IPS-18a (cell line): ENCODE measurements around the gene WNT9A.
"Not testable (repeated sequence)": the region's sequence is repeated elsewhere in the genome, so short reads cannot be mapped to it uniquely, and the experiment has no call there.

Experiments used
- H3K27ac ChIP-seq: one replicate; pipeline ENCODE4 v1.5.1; 2013; ENCODE audit warnings: low read length
- H3K27me3 ChIP-seq: one replicate; pipeline ENCODE4 v1.6.1; 2013; ENCODE audit warnings: mild to moderate bottlenecking, low read length; ENCODE audit not compliant: control insufficient read depth, insufficient read depth
- H3K36me3 ChIP-seq: one replicate; pipeline ENCODE4 v1.6.1; 2013; ENCODE audit warnings: low read depth, low read length; ENCODE audit not compliant: control insufficient read depth
- H3K4me1 ChIP-seq: one replicate; pipeline ENCODE4 v1.6.1; 2013; ENCODE audit warnings: low read depth, low read length; ENCODE audit not compliant: control insufficient read depth
- H3K4me3 ChIP-seq: one replicate; pipeline ENCODE4 v1.5.1; 2013; ENCODE audit warnings: low read length
- H3K9ac ChIP-seq: one replicate; pipeline ENCODE4 v1.6.1; 2013; ENCODE audit warnings: mild to moderate bottlenecking, low read length, moderate library complexity
- H3K9me3 ChIP-seq: one replicate; pipeline ENCODE4 v1.6.1; 2013; ENCODE audit warnings: low read depth, low read length; ENCODE audit not compliant: control insufficient read depth

WNT9A gene, protein sequence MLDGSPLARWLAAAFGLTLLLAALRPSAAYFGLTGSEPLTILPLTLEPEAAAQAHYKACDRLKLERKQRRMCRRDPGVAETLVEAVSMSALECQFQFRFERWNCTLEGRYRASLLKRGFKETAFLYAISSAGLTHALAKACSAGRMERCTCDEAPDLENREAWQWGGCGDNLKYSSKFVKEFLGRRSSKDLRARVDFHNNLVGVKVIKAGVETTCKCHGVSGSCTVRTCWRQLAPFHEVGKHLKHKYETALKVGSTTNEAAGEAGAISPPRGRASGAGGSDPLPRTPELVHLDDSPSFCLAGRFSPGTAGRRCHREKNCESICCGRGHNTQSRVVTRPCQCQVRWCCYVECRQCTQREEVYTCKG

DNA sequence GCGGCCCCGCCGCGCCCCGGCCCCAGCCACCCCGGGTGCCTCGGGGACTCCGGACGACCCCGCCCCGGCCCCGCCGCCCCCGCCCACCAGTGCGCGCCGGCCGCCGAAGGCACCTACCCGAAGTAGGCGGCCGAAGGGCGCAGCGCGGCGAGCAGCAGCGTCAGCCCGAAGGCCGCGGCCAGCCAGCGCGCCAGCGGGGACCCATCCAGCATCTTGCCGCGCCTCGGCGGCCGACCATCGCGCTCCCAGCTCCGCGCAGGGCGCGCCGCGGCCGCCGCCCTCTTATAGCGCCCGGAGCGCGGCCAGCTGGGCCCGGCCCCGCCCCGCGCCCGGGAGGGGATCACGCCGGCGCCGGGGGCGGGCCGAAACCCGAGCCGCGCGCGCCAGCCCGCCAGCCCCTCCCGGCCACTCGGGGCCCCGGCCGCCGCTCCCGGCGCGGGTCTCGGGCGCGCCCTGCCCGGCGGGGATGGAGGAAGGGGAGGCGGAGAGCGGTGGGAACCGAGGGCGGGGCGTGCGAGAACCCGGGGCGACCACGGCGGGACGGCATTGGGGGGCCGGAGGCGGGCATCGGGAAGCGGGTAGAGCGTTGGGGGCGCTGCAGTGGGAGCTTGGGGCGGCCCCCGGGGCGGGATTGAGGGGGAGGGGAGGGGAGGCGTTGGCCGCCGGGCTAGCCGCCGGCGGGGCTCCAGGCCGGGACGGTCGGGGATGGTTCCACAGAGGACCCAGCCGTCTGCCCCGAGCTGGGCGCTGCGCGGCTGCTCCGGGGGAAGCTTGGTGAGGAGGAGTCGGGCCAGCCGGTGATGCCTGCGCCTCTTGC lies at the start of gene WNT9A:
WNT9A (minus strand) TSS at position 257 of the 817 bp plus-strand sequence; CDS start at position 212, 45 bp downstream.
- no peak within 1 kb of the TSS for H3K27ac ChIP-seq
- H3K4me1 ChIP-seq, result peaks cover 4% of the 10 kb centered on the region
- peak within 1 kb of the TSS; percentile 75 for H3K4me3 ChIP-seq
- no peaks in the 10 kb centered on the region for H3K36me3 ChIP-seq
- H3K9ac ChIP-seq, result peak within 1 kb of the TSS; percentile 52
- H3K9me3 ChIP-seq, result no peaks in the 10 kb centered on the region
- H3K27me3 ChIP-seq, result peaks cover 26% of the 10 kb centered on the region

DNA sequence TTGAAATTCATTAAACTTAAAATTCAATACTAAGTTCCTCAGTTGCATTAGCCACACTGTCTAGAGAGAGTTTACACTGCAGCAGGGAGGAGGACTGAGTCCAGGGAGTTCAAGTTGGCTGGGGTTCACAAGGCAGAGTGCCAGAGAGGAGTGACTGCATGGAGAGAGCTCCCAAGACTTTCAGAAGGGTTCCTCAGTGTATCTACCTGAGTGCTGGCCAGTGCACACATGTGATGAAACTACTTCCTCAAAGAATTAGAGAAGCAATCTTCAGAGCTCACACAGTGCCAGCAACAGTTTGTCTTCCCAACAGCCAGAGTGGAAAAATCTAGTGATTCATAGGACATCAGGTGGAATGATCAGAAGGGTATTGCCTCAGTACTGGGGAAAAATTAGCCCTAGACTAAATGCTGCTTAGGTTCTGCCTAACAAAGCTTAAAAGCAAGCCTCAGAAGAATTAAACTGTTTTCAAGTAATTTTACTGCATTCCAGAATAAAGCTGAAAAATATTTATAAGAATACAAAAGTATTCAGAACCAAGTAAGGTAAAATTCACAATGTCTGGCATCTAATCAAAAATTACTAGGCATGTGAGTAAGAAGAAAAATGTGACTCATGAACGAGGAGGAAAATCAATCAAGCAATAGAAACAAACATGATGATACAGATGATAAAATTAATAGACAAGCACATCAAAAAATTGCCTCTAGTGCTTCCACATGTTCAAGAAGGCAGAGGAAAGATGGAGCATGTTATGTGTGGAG lies 48.6 kb upstream of the WNT9A start:
- Histone ChIP-seq H3K4me1 (no peaks in the 10 kb centered on the region), H3K36me3 (no peaks in the 10 kb centered on the region), H3K9ac (no peak overlapping the region), H3K9me3 (no peaks in the 10 kb centered on the region), H3K27ac (no peak overlapping the region), H3K27me3 (peaks cover 16% of the 10 kb centered on the region), H3K4me3 (no peak overlapping the region)

DNA sequence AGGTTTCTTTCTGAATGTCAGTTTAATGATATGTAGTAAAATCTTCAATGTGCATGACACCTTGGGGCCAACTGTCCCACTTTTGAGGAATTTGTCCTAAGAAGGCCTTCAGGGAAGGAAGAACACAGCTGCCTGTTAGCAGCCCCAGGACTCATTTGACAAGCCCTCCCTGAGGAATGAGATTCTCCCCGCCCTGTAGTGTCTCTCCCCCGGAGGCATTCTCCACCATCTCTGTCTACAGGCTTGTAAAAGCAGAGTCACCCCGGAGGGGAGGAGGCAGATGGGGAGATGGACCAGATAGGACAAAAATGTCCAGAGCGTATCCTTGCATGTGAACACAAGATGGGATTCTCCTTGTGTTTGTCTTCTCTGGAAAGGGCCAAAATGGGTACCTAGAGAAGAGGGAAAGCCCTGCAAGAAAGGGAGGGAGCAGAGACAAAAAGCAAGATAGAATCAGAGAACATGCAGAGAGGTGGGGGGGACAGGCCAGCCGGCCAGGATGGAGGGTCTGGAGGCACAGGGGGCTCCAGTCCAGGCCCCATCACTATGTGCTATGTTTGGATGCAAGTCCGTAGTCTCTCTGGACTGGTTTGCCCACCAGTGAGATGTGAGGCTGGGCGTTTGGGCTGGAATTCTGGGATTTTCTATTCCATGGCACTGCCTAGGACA lies 47.0 kb upstream of the WNT9A start:
- no peaks in the 10 kb centered on the region for H3K4me1 ChIP-seq
- no peaks in the 10 kb centered on the region for H3K9me3 ChIP-seq
- no peak overlapping the region for H3K4me3 ChIP-seq
- H3K27me3 ChIP-seq, result no peaks in the 10 kb centered on the region
- no peak overlapping the region for H3K9ac ChIP-seq
- no peak overlapping the region for H3K27ac ChIP-seq
- no peaks in the 10 kb centered on the region for H3K36me3 ChIP-seq

- Histone ChIP-seq H3K9ac (no peak overlapping the region), H3K4me3 (no peak overlapping the region), H3K9me3 (no peaks in the 10 kb centered on the region), H3K27ac (no peak overlapping the region), H3K27me3 (no peaks in the 10 kb centered on the region), H3K4me1 (no peaks in the 10 kb centered on the region), H3K36me3 (no peaks in the 10 kb centered on the region)
Measured at GRCh38 chr1:227987181-227987580, 39.4 kb upstream of the WNT9A start.

DNA sequence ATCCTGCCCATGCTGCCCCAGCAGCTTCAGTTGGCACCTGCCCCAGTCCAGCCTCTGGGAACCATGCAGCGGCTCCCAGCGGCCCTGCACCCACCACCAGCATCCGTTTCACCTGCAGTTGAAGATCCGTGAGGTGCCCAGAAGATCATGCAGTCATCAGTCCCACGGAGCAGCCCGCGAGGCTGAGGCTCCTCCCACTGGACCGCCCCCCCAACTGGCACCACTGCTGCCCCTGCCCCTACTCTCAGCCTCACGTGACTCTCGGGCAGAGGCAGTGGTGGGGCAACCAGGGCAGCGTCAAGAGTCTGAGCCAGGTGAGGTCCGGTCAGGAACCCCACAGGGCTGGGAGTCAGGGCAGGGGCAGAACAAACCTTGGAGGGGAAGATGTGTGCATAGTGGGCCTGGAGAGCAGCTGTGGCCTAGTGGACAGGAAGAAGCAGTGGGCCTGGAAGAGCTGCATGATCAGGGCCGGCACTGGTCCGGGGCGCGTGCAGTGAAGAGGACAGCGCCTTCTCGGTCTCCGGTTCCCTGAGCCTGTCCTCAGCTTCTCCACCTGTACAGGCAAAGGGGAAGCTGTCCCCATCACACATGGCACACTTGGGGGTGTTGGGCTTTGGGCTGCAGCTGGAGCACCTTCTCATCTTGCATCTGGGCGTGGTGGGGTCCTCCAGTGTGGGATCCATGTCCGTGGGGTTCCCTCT lies 28.0 kb upstream of the WNT9A start:
- H3K4me1 ChIP-seq, H3K4me3 ChIP-seq, H3K9ac ChIP-seq, H3K9me3 ChIP-seq, H3K27me3 ChIP-seq, H3K27ac ChIP-seq, H3K36me3 ChIP-seq: not testable (repeated sequence)

GRCh38 chr1:227973724-227974288 lies 26.1 kb upstream of the WNT9A start:
- H3K9ac ChIP-seq, H3K36me3 ChIP-seq, H3K9me3 ChIP-seq, H3K27me3 ChIP-seq, H3K4me3 ChIP-seq, H3K27ac ChIP-seq, H3K4me1 ChIP-seq: not testable (repeated sequence)

GRCh38 chr1:227972843-227973374 lies 25.2 kb upstream of the WNT9A start:
- not testable (repeated sequence) for H3K9me3 ChIP-seq, H3K27ac ChIP-seq, H3K9ac ChIP-seq, H3K4me3 ChIP-seq, H3K27me3 ChIP-seq, H3K4me1 ChIP-seq, H3K36me3 ChIP-seq

DNA sequence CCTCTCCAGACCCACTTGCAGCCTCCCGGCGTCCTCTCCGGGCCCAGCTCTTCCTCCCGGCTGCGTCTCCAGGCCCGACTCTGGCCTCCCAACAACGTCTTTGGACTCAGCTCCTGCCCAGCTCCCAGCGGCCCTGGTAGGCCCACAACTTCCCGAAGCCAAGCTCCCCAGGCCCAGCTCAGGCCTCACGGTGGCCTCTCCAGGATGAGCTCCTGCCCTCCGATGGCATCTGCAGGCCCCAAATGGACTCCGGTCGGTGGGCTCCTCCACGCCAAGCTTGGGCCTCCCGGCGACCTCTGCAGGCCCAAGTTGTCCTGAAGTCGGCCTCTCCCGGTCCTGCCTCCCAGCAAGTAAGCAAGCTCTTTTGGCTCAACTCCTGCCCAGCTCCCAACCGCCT lies 24.5 kb upstream of the WNT9A start:
- not testable (repeated sequence) for H3K27me3 ChIP-seq, H3K4me1 ChIP-seq, H3K27ac ChIP-seq, H3K4me3 ChIP-seq, H3K36me3 ChIP-seq, H3K9ac ChIP-seq, H3K9me3 ChIP-seq

GRCh38 chr1:227971643-227972282 lies 24.0 kb upstream of the WNT9A start:
- H3K27me3 ChIP-seq, H3K9ac ChIP-seq, H3K36me3 ChIP-seq, H3K27ac ChIP-seq, H3K9me3 ChIP-seq, H3K4me1 ChIP-seq, H3K4me3 ChIP-seq: not testable (repeated sequence)

DNA sequence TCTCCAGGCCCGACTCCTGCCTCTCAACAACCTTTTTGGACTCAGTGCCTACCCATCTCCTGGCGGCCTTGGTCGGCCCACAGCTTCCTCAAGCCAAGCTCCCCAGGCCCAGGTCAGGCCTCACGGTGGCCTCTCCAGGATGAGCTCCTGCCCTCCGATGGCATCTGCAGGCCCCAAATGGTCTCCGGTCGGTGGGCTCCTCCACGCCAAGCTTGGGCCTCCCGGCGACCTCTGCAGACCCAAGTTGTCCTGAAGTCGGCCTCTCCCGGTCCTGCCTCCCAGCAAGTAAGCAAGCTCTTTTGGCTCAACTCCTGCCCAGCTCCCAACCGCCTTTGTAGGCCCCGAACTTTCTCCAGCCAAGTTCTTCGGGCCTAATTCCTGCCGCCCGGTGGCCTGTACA lies 23.5 kb upstream of the WNT9A start:
- not testable (repeated sequence) for H3K4me3 ChIP-seq, H3K9ac ChIP-seq, H3K27me3 ChIP-seq, H3K36me3 ChIP-seq, H3K9me3 ChIP-seq, H3K4me1 ChIP-seq, H3K27ac ChIP-seq
